T-helper 2 cell treated with Interferon-gamma antibody and Interleukin-4, amounts not matched to agents 5 μg/mL and 100 μg/mL, for 36 hours (primary cell): ENCODE measurements around the gene MINDY4.
"Not testable (repeated sequence)": the region's sequence is repeated elsewhere in the genome, so short reads cannot be mapped to it uniquely, and the experiment has no call there.

Experiments
- DNase-seq: peaks from one replicate; pipeline ENCODE4 v3.0.0; 2021; ENCODE audit warnings: low spot score
- H3K27ac Mint-ChIP-seq: one replicate; pipeline ENCODE4 v1.8.0; 2021; ENCODE audit warnings: mild to moderate bottlenecking, mixed read lengths
- H3K27me3 Mint-ChIP-seq: one replicate; pipeline ENCODE4 v1.8.0; 2021; ENCODE audit warnings: low read depth, mixed read lengths
- H3K36me3 Mint-ChIP-seq: one replicate; pipeline ENCODE4 v1.8.0; 2021; ENCODE audit warnings: low read depth, mixed read lengths
- H3K4me1 Mint-ChIP-seq: one replicate; pipeline ENCODE4 v1.8.0; 2021; ENCODE audit warnings: low read depth, mixed read lengths
- H3K4me3 Mint-ChIP-seq: one replicate; pipeline ENCODE4 v1.8.0; 2022; ENCODE audit warnings: mild to moderate bottlenecking, moderate library complexity, mixed read lengths
- H3K9me3 Mint-ChIP-seq: one replicate; pipeline ENCODE4 v1.8.0; 2021; ENCODE audit warnings: mixed read lengths

MINDY4 gene

DNA sequence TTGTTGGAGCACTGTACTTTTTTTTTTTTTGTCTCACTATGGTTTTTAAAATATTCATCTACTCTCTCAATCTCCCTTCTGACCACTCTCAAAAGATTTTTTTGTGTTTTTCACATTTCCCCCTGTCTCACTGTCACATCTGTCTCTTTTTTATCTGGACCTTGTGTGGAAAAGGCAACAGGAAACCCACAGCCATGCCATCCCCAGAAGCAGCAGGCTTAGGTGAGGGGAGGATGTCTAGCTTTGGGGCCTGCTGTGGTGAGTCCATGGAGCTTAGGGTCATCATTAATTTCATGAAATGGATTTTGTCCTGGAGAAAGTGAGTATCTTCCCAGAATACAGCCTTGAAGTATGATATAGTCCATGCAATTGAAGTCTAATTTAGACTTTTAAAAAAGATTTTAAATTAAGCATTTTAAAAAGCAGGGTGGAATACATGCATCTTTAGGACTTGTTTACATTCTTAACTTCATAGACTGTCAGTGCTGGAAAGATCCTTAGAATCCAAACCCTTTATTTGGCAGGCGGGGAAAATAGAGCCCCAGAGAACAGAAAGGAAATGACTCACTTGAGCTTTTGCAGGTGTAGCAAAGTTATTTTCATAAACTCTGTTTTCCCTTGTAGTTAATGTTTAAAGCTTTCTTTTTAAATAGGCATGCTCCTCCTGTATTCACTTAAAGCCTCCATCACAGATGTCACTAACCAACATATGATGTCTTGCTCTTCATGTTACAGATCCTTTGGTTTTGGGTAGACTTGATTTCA is 25.1 kb downstream of the MINDY4 start:
- Mint-ChIP-seq H3K9me3 (no peaks in the 10 kb centered on the region), H3K36me3 (no peaks in the 10 kb centered on the region), H3K4me3 (no peak overlapping the region), H3K4me1 (peaks cover 18% of the 10 kb centered on the region), H3K27me3 (no peaks in the 10 kb centered on the region), H3K27ac (peak overlapping the region; percentile 23)
- DNase-seq = no peak

DNA sequence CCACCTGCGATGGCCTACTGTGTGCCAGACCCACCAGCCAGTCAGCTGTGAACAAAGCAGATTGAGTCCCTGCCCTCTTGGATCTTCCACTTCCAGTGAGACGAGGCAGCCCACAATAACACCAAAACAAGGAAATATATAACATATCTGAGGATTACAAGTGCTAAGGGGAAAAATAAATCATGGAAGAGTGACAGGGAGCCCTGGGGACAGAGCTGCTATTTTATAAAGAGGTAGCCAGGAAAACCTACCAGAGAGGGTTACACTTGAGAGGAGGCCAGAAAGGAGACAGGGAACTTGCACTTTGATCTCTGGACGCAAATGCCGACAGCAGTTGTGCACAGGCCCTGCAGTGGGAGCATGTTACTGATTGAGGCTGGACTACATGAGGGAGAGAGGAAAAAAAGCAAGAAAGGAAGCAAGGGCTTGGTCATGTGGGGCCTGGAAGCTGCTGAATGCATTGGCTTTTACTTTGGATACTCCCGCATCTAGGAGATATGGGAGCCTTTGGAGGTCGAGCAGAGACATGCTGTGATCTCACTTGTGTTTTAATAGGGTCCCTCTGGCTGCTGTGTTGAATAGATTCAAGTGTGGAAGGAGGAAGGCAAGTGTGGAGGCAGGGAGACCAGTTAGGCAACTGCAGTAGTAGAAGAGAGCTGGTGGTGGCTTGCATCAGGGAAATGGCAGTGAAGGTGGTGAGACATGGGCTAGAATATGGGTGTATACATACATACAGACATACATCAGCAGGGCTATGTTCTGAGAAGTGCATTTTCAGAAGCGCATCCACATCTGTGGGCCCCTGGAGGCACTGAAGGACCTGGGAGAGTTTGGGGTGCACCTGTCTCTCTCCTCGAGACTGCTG is 26.2 kb downstream of the MINDY4 start:
- Mint-ChIP-seq H3K36me3 (no peaks in the 10 kb centered on the region), H3K4me1 (peaks cover 18% of the 10 kb centered on the region), H3K9me3 (no peaks in the 10 kb centered on the region), H3K4me3 (no peak overlapping the region), H3K27me3 (no peaks in the 10 kb centered on the region), H3K27ac (peak overlapping the region; percentile 11)
- DNase-seq = no peak

DNA sequence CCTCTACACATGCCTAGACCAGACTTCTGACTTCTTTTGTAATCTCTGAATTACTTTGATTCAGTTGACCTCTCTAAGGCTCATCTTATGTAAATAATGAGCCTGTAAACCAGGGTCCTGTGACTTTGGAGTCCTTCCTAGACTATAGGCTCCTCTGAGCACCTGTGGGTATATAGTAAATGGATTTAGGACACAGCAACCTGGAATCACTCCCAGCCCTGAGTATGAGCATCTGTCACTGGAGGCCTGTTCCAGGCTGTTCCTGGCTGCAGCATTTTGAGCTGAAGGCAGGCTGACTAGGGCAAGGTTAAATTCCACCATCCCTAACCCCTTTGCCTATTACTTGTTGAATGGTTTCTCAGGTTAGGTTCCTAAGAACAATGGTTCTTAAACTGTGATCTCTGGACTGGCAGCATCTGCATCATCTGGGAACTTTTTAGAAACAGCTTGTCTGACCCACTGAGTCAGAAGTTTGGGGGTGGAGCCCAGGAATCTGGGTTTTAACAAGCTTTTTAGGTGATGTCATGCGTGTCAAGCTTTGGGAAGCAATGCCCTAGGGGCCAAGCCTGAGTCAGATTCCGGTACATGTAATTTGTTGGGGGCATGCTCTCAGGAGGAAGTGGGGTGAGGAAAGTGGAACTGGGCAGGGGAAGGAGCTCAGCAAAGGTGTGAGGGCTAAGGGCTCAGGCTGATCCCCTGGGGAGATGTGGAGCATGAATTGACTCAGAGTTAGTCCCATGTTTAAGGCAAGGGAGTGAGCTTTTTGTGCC is 28.2 kb downstream of the MINDY4 start:
- H3K27ac Mint-ChIP-seq = no peak overlapping the region
- H3K36me3 Mint-ChIP-seq = no peaks in the 10 kb centered on the region
- H3K4me3 Mint-ChIP-seq = no peak overlapping the region
- H3K4me1 Mint-ChIP-seq = peaks cover 18% of the 10 kb centered on the region
- no peaks in the 10 kb centered on the region for H3K27me3 Mint-ChIP-seq
- no peak for DNase-seq
- no peaks in the 10 kb centered on the region for H3K9me3 Mint-ChIP-seq

DNA sequence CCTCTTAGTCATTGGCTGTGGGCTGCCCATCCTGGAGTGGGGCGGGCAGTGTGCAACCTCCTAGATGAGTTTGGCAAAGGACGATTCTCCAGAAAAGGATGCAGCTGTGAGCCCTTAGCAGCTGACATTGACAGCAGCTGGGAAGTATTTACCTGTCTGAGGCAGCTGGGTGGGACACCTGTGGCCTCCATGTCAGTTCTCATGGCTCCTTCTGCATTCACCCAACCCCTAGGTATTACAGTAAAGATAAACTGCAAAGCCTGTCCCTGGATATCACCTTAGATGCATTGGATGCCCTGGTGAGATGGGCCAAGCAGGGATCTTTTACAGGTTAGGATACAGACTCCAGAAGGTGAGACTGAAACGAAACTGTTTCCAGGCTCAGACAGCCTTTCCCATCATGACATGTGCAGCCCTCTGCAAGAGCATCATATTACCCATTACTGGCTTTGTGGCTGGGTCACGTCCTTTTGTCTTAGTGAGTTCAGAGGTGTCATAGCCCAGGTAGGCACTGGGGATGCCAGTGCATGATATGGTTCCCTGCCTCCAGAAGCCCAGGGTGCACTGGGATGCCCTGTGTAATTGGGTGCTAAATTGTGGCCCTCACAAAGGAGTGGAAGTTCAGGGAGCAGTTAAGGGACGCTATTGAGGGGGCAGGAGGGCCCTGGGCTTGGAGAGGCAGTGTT is 28.9 kb downstream of the MINDY4 start:
- Mint-ChIP-seq H3K27me3 (no peaks in the 10 kb centered on the region), H3K36me3 (no peaks in the 10 kb centered on the region), H3K27ac (no peak overlapping the region), H3K4me1 (peaks cover 18% of the 10 kb centered on the region), H3K4me3 (no peak overlapping the region), H3K9me3 (no peaks in the 10 kb centered on the region)
- DNase-seq = no peak

DNA sequence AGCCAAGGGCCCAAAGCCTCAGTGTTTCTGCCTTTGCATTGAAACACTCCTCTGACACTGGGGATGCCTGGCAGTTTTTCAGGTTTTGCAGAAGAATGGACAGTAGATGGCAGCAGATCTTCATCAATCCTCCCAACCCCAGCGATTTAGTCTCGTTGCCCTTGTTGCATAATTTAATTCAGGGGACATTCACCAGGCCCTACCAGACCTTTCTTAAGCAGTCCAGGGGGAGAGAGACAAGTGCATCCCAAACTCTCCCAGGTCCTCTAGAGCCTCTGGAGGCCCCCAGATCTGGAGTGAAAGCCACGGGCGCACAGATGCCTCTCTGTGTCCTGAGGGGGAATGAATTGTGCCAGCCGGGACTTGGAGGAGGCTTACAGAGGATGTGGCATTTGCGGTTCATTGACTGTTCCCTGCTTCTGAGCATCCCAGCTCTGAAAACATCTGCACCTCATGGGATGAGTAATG is 29.6 kb downstream of the MINDY4 start:
- peaks cover 17% of the 10 kb centered on the region for H3K4me1 Mint-ChIP-seq

DNA sequence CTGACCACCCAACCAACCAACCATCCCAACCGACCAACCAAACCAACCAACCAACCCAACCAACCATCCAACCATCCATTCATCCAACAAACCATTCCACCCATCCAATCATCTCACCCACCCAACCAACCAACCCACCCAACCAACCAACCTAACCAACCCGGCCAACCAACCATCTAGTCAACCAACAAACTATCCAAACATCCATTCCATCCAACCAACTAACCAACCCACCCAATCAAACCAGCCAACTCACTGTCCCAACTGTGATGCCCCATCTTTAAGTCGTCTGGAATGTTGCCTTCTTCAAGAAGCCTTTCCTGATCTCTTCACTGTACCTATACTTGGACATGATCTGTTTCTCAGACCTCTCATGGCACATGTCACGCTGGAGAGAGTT is 31.6 kb downstream of the MINDY4 start:
- H3K4me3 Mint-ChIP-seq = no peak overlapping the region
- peaks cover 3% of the 10 kb centered on the region for H3K4me1 Mint-ChIP-seq
- H3K36me3 Mint-ChIP-seq = no peaks in the 10 kb centered on the region
- H3K9me3 Mint-ChIP-seq = no peaks in the 10 kb centered on the region
- H3K27me3 Mint-ChIP-seq = no peaks in the 10 kb centered on the region
- no peak overlapping the region for H3K27ac Mint-ChIP-seq
- no peak for DNase-seq

More for the DNA sequence above, 29.6 kb downstream of the MINDY4 start:
- Mint-ChIP-seq H3K36me3 (no peaks in the 10 kb centered on the region), H3K4me3 (no peak overlapping the region), H3K27me3 (no peaks in the 10 kb centered on the region), H3K27ac (no peak overlapping the region), H3K9me3 (no peaks in the 10 kb centered on the region)
- peak; percentile 7 for DNase-seq

DNA sequence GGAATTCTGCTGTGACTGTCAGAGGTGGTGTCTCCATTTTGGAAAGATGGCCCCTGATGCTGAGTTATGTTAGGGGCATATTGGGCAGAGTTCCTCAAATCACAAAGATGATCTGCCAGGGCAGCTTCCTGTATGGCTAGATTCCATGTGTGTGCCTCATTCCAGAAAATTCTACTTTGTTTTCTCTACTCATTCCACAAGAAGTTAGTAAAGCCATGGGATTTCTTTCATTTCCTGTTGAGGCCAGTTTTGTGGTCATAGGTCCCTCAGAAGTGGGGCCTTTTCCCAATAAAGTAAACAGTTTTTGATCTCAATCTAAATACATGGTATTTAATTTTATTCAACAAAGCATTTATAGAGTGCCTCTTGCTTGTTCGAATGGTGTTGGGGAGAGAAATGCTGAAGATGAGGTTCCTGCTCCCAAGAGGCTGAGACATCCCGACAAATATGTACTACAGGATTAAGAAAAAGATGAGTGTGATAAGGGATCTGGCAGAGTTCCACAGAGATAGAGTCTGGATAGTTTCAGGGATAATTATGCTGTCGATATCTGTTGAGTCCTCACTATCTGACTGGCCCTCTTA is 33.0 kb downstream of the MINDY4 start:
- no peaks in the 10 kb centered on the region for H3K9me3 Mint-ChIP-seq
- no peaks in the 10 kb centered on the region for H3K27me3 Mint-ChIP-seq
- H3K36me3 Mint-ChIP-seq = no peaks in the 10 kb centered on the region
- DNase-seq = no peak
- no peak overlapping the region for H3K4me3 Mint-ChIP-seq
- peaks cover 3% of the 10 kb centered on the region for H3K4me1 Mint-ChIP-seq
- no peak overlapping the region for H3K27ac Mint-ChIP-seq

DNA sequence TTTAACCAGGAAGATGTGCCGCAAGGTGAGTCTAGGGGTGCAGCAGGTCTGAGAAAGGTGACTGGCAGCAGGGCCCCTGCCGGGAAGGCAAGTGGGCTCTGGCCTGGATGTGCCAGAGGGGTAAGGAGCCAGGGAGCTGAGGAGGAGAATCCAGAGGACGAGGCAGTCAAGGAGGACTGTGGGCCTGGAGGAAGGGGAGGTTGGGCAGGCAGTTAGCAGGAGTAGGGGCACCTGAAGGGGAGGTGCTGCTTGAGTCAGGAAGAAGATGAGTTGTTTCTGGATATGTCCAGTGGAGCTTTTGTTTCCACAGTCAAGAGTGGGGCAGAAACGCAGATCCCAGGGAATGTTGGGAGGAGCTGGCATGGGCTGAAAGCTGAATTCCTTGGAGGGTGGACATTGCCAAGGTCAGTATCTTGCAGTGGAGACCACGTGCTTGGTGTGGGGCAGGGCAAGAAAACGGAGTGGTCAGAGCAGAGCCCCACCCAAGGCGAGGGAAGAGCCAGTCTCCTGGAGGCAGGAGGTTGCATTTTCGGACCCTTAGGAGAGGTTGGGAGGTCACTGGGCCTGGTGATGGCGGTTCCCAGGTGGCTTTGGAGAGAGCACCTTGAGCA is 34.0 kb downstream of the MINDY4 start:
- Mint-ChIP-seq H3K4me1 (peaks cover 3% of the 10 kb centered on the region), H3K4me3 (no peak overlapping the region), H3K27me3 (no peaks in the 10 kb centered on the region), H3K9me3 (no peaks in the 10 kb centered on the region), H3K27ac (no peak overlapping the region), H3K36me3 (no peaks in the 10 kb centered on the region)
- no peak for DNase-seq

DNA sequence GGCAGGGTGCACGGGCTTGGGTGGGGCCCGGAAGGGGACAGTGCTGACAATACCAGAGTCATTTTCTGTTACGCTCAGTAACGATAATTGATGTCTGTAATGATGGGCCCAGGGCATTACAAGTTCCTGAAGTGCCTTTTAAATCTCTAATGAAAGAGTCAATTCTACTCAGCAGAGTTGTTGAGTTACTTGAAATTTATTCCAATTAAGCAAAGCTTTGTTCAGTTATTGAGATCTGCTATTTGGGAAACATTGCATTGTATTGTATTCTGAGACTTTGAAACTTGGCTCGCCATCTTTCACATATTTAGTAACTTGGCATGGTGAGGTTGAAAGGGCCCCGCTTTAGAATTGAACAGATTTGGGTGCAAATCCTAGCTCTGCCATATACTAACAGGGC is 34.7 kb downstream of the MINDY4 start:
- Mint-ChIP-seq H3K9me3 (no peaks in the 10 kb centered on the region), H3K36me3 (no peaks in the 10 kb centered on the region), H3K27ac (no peak overlapping the region), H3K4me3 (no peak overlapping the region), H3K4me1 (peaks cover 2% of the 10 kb centered on the region), H3K27me3 (no peaks in the 10 kb centered on the region)
- no peak for DNase-seq

DNA sequence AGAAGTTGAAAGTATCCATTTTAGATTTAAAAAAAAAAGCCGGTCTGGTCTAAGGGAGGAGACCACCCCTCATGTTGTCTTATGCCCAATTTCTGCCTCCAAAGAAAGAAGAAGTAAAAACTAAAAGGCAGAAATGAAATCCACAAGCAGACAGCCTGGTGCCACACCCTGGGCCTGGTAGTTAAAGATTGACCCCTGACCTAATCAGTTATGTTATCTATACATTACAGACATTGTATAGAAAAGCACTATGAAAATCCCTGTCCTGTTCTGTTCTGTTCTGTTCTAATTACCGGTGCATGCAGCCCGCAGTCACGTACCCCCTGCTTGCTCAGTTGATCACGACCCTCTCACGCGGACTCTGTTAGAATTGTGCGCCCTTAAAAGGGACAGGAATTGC is 36.3 kb downstream of the MINDY4 start:
- H3K9me3 Mint-ChIP-seq, H3K27ac Mint-ChIP-seq, H3K4me3 Mint-ChIP-seq, H3K4me1 Mint-ChIP-seq, H3K27me3 Mint-ChIP-seq, DNase-seq, H3K36me3 Mint-ChIP-seq: not testable (repeated sequence)

DNA sequence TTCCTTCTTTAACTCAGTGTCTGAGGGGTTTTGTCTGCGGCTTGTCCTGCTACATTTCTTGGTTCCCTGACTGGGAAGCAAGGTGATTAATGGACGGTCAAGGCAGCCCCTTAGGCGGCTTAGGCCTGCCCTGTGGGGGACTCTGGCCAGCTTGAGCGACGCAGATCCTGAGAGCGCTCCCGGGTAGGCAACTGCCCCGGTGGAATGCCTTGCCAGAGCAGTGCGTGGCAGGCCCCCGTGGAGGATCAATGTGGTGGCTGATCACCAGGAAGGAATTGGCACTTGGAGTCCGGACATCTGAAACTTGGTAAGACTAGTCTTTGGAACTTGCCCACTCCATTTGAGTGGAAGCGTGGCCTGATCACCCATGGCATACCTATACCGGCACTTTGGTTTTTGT is 36.7 kb downstream of the MINDY4 start:
- H3K27ac Mint-ChIP-seq, DNase-seq, H3K4me3 Mint-ChIP-seq, H3K4me1 Mint-ChIP-seq, H3K9me3 Mint-ChIP-seq, H3K36me3 Mint-ChIP-seq, H3K27me3 Mint-ChIP-seq: not testable (repeated sequence)

DNA sequence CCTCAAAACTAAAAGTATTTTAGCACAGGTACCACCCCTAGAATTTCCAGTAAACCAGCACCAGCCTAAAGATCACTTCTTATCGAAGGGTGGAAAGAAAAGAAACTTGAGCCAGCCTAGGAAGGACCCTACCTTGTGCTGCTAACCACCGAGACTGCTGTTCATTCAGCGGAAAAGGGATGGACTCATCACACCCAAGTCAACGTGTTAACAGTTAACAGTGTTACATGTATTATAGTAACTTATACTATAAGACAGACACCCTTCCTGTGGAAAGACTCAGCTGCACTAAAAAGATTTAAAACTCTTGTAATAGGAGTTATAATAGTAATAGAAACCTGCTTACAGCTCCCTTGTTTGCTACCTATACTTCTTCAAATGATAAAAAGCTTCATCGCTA is 39.8 kb downstream of the MINDY4 start:
- Mint-ChIP-seq H3K9me3 (no peaks in the 10 kb centered on the region), H3K36me3 (no peaks in the 10 kb centered on the region), H3K4me1 (no peaks in the 10 kb centered on the region), H3K4me3 (no peak overlapping the region), H3K27ac (no peak overlapping the region), H3K27me3 (peaks cover 3% of the 10 kb centered on the region)
- no peak for DNase-seq

DNA sequence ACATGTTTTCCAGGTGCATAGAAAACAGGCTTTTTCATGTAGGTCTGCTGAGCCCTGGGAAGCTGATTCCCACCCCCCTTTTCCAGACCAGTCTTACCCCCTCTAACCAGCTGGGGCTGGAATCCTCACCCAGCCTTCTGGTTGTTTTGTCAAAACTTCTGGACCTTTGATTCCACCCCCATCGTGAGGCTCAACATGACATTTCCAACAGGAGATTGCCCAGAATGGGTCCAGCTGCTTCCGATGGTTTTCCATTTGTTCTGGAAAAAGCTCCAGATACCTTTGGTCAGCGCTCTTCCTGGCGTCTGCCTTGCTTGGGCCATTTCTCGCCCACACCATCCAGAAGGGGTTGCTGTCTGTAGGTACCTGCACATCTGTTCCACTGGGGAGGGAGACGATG is 41.5 kb downstream of the MINDY4 start:
- no peaks in the 10 kb centered on the region for H3K36me3 Mint-ChIP-seq
- no peak overlapping the region for H3K27ac Mint-ChIP-seq
- H3K9me3 Mint-ChIP-seq = no peaks in the 10 kb centered on the region
- no peak overlapping the region for H3K4me3 Mint-ChIP-seq
- DNase-seq = no peak
- H3K27me3 Mint-ChIP-seq = peaks cover 3% of the 10 kb centered on the region
- H3K4me1 Mint-ChIP-seq = no peaks in the 10 kb centered on the region
